Psoas muscle (tissue), 8 donors: ENCODE measurements around the gene TMPRSS15. TPM values are rescaled to one million over a fixed set of nuclear protein-coding genes. Genes with fewer than 3 reads are reported as not detected.

ENCODE experiments used
- ATAC-seq, 4 donors: fragments of 200-7000 bp; cut with Tn5 transposase; one replicate each; pipeline ENCODE4 v1.9.1; 2020; ENCODE audit warnings: moderate library complexity in 3 of 4, mild to moderate bottlenecking in 2 of 4
- DNase-seq, 2 donors: peaks; one replicate each; pipeline ENCODE4 v3.0.0-alpha.2; 2020
- H3K27ac ChIP-seq: fragments of 200-600 bp; one replicate; pipeline ENCODE4 v1.8.0; 2022
- H3K27me3 ChIP-seq, 3 donors: fragments of 200-600 bp in 1 of 3; one replicate each; pipeline versions ENCODE4 v1.6.1 to v1.8.0; 2013 to 2022; ENCODE audit warnings: low read length in 2 of 3, mild to moderate bottlenecking in 2 of 3, moderate library complexity in 1 of 3; ENCODE audit not compliant: insufficient read depth in 3 of 3
- H3K36me3 ChIP-seq, 2 donors: fragments of 200-600 bp in 1 of 2; one replicate each; pipeline versions ENCODE4 v1.6.1 to v1.8.0; 2013 to 2022; ENCODE audit warnings: low read depth in 1 of 2, mild to moderate bottlenecking in 1 of 2, moderate library complexity in 1 of 2; ENCODE audit not compliant: insufficient read depth in 1 of 2
- H3K4me1 ChIP-seq: fragments of 200-600 bp; one replicate; pipeline ENCODE4 v1.8.0; 2022
- H3K4me3 ChIP-seq: fragments of 200-600 bp; one replicate; pipeline ENCODE4 v1.8.0; 2022; ENCODE audit warnings: mild to moderate bottlenecking
- H3K9me3 ChIP-seq: fragments of 200-600 bp; one replicate; pipeline ENCODE4 v1.8.0; 2022
- WGBS, 3 donors: extraction: QIAGEN DNeasy Blood & Tissue Kit; methylation state at CpG; one replicate each; pipeline versions ENCODE4 v1.1.6 to v1.1.7; 2013; 5-methylcytosine and 5-hydroxymethylcytosine counted together
- intact Hi-C, 2 donors: fragments of 100-400 bp; cut with DNase I; formaldehyde crosslinking; loops; one replicate each; pipeline versions ENCODE4 v1.11.0 to v1.14.2; 2022
- polyA plus RNA-seq, 3 donors: library from polyadenylated mRNA; stranded (reverse); fragments of 200-250 nt; gene quantifications; one replicate each; pipeline ENCODE4 v1.2.3, GENCODE V29; 2013
- total RNA-seq, 4 donors: library from RNA; stranded (reverse); fragmentation: NEBNext Ultra II Directional in 2 of 4; extraction: Animal tissue kit (Norgen Biotek cat#: 25700) in 2 of 4; gene quantifications; one replicate each; pipeline versions ENCODE4 v1.2.1 to v1.2.4, GENCODE V29; 2021 to 2023
- TF ChIP-seq, protein P1 (sequence below): fragments of 200-600 bp; IDR thresholded peaks from one replicate; pipeline ENCODE4 v1.8.0; 2022; ENCODE audit warnings: antibody characterized with exemption
- donor health status: healthy with polysubstance abuse.
- donor health status: DM: no; HTN: no; CAD: no; lungs with moderate emphysema.
- donor health status: Bipolar disorder and iron deficiency.
- donor health status: healthy.
- donor health status: DM: yes; HTN: yes; CAD: no.
- donor health status: DM: no; HTN: no; CAD: no.
- donor health status: DM: no; HTN: no; CAD: no.
- donor health status: DM: yes; HTN: yes; CAD: no.

TMPRSS15 gene
- total and polyA plus RNA-seq, 7 donors: 0.04 TPM; not detected in 6

DNA sequence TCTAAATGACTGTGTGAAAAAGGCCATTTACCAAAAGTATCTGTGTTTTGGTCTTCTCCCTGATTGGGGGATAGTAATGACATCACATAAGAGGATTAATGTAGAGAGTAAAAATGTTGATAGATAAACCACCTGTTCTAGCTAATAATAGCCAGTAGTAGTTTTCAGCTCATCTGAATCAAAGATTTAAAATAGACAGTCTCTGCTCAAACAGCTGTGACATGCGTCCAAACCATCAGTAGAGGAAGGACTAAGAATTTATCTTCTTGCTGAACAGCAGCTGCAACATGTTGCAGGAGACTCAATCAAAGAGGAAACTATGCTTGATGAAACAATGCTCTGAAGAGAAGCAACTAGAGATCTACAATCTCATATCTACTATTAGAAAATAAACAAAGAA is 21.4 kb downstream of the TMPRSS15 start:
- DNase-seq: no peak
- H3K4me1 ChIP-seq: no peaks in the 10 kb centered on the region
- ATAC-seq: no peak
- H3K27me3 ChIP-seq: no peaks in the 10 kb centered on the region
- no peak overlapping the region for H3K4me3 ChIP-seq
- no peaks in the 10 kb centered on the region for H3K9me3 ChIP-seq
- no peak overlapping the region for H3K27ac ChIP-seq
- TF ChIP-seq, protein P1, sequence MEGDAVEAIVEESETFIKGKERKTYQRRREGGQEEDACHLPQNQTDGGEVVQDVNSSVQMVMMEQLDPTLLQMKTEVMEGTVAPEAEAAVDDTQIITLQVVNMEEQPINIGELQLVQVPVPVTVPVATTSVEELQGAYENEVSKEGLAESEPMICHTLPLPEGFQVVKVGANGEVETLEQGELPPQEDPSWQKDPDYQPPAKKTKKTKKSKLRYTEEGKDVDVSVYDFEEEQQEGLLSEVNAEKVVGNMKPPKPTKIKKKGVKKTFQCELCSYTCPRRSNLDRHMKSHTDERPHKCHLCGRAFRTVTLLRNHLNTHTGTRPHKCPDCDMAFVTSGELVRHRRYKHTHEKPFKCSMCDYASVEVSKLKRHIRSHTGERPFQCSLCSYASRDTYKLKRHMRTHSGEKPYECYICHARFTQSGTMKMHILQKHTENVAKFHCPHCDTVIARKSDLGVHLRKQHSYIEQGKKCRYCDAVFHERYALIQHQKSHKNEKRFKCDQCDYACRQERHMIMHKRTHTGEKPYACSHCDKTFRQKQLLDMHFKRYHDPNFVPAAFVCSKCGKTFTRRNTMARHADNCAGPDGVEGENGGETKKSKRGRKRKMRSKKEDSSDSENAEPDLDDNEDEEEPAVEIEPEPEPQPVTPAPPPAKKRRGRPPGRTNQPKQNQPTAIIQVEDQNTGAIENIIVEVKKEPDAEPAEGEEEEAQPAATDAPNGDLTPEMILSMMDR: no peak
- WGBS, 3 donors: 0% methylated on average over 1 of the region's 1 CpG
- H3K36me3 ChIP-seq: no peaks in the 10 kb centered on the region
- intact Hi-C loops: no loop called here

DNA sequence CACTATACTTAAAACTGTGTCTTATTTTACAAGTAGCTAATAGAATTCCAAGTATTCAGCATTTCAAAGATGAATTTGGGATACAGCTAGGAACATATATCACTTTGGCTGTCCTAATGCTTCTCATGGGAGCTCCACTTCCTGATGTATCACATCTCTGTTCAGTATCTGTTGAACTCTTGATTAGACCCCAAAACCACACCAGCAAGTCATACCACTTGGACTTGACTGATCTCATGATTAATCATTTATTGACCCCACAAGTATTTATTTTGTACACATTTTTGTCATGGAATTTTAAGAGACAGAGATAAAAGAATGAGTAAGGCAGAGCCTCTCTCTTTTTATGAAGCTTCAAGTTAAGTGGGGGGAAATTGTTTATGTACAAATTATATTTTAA is 30.0 kb downstream of the TMPRSS15 start:
- no peak overlapping the region for H3K27ac ChIP-seq
- DNase-seq (no peak), ATAC-seq (no peak)
- H3K4me1 ChIP-seq: no peaks in the 10 kb centered on the region
- intact Hi-C loops: no loop called here
- TF ChIP-seq, protein P1: no peak
- H3K27me3 ChIP-seq: no peaks in the 10 kb centered on the region
- H3K4me3 ChIP-seq: no peak overlapping the region
- no peaks in the 10 kb centered on the region for H3K9me3 ChIP-seq
- no peaks in the 10 kb centered on the region for H3K36me3 ChIP-seq

DNA sequence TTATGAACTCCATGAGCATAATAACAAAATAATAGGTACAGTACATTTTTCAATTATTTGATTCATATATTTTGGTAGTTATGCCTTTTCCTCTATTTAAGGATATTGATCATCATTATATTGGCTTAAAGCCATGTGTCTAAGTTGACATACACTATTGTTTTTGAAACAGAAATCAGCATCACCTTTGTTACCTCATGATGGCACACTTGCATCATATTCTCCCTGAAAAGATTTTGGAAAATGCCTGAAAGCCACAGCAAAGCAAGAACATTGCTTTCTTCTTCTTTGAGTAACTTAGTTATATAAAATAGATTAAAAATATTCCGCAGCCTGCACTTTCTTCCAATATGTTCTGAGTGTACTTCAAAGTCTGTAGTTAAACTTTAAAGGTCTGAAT is 33.3 kb downstream of the TMPRSS15 start:
- TF ChIP-seq, protein P1: no peak
- 82 to 88% (median 84%) methylated on average over 1 of the region's 1 CpG for whole genome bisulfite sequencing, 3 donors
- no peak for DNase-seq
- H3K36me3 ChIP-seq: no peaks in the 10 kb centered on the region
- no peak for ATAC-seq
- no peak overlapping the region for H3K4me3 ChIP-seq
- H3K27me3 ChIP-seq: no peaks in the 10 kb centered on the region
- H3K4me1 ChIP-seq: no peaks in the 10 kb centered on the region
- no peaks in the 10 kb centered on the region for H3K9me3 ChIP-seq
- no peak overlapping the region for H3K27ac ChIP-seq
- intact Hi-C loops: no loop called here

DNA sequence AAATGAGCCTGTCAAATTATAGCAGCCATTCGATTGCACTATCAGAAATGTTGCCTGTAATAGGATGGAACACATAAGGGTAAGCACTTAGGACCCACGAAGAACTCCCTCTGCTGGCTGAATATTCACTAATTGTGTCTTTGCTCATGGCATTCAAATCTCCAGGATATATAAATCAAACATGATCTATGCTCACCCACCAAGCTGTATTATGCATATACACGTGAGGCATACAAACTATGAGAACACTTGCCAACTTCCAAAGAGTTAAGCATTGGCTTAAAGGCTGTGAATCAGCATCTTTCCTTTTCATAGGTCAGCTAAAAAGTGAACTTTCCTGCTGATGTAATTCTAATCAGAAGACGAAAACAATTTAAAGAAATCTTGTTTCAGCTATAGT is 34.5 kb downstream of the TMPRSS15 start:
- WGBS, 3 donors: 30 to 35% (median 35%) methylated on average over 4 of the region's 4 CpGs
- no peaks in the 10 kb centered on the region for H3K27me3 ChIP-seq
- TF ChIP-seq, protein P1: no peak
- no peak overlapping the region for H3K27ac ChIP-seq
- ATAC-seq (no peak), DNase-seq (no peak)
- H3K9me3 ChIP-seq: no peaks in the 10 kb centered on the region
- no peak overlapping the region for H3K4me3 ChIP-seq
- H3K36me3 ChIP-seq: no peaks in the 10 kb centered on the region
- intact Hi-C loops: no loop called here
- H3K4me1 ChIP-seq: no peaks in the 10 kb centered on the region

DNA sequence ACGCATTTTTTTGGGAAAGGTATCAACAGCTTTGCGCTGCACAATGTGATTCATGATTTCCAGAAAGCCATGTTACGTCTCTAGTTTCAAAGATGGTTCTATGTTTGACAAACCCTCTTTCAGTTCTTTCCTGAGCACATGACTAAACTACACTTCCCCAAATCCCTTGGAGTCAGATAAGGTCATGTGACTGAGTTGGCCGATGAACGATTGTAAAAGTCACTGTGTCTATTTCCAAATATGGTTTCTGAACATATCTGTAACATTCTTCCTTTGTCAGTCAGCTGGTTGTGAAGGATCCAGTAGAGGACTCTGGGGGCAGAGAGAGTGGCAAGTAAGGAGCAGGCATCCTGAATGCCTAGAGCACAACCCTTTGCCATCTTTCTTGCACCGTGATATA is 35.4 kb downstream of the TMPRSS15 start:
- Histone ChIP-seq H3K36me3 (no peaks in the 10 kb centered on the region), H3K27ac (no peak overlapping the region), H3K4me3 (no peak overlapping the region), H3K9me3 (no peaks in the 10 kb centered on the region), H3K4me1 (no peaks in the 10 kb centered on the region), H3K27me3 (no peaks in the 10 kb centered on the region)
- 63 to 74% (median 72%) methylated on average over 6 of the region's 6 CpGs for WGBS, 3 donors
- intact Hi-C loops: no loop called here
- ATAC-seq (no peak), DNase-seq (no peak)
- TF ChIP-seq, protein P1: no peak
